ENCODE measurements around the gene AUTS2.
A peak's percentile ranks its signal among the peaks of the same experiment; 100 is the strongest.

Gene AUTS2

DNA sequence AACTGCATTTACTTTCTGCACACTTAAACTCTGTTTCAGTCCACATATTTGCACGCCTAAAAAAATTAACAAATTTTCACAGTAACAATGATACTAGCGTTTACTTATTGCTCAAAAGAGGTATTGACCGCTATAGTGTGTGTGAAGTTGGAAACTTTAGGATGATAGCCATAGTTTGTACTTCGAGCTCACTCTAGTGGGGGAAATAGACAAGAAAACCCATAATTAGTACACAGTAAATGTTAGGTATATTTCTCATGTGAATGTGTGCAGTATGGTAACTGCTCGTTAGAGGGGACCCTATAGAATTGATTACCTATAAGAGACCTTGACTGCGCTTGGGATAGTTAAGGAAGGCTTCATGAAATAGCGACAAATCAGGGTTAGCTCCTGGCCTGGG lies 238.4 kb downstream of the AUTS2 start:
- no peak for TF ChIP-seq CTCF (conservative IDR thresholded peaks at IDR 0.05; ENCODE audit: low read length)
- DNase-seq (ENCODE audit: low read depth), result no peak
- no peak overlapping the region for H3K4me3 ChIP-seq (ENCODE audit: low read length)

DNA sequence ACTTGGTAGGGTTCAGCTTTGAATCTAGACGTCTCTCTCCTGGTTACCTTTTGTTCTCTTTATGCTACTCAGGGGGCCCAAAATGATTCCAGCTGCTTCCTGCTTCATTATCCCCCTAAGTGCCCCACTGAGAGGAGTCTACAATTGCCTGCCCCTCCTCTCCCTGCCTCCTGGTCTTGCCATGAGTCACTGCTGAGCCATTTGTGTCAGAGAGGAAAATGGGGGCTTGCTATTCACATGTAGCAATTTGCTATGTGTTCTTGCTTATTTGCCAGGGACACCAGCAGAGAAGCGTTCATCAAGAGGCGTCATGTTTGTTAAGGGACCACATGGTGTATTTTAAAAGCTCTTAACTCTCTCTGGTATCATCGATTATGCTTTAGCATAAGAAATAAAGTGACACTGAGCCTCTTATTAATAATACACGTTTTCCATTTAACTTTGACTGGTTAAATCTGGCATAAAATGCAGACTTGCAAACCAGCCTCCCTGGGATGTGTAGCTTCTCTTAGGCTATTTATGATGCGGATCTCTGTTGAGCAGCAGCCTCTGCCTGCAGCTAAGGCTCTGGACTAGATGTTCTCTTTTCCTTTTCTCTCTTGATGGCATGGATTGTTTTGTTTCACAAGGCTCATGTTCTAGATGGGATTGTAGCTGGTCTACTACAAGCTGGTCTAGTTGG lies 239.3 kb downstream of the AUTS2 start:
- peak; percentile 44 for DNase-seq (ENCODE audit: low read depth)
- H3K4me3 ChIP-seq (ENCODE audit: low read length), result no peak overlapping the region
- TF ChIP-seq CTCF (conservative IDR thresholded peaks at IDR 0.05; ENCODE audit: low read length), result no peak

GRCh38 chr7:69839782-69840181 lies 241.5 kb downstream of the AUTS2 start:
- no peak for TF ChIP-seq CTCF (conservative IDR thresholded peaks at IDR 0.05; ENCODE audit: low read length)
- DNase-seq (ENCODE audit: low read depth), result no peak
- H3K4me3 ChIP-seq (ENCODE audit: low read length), result no peak overlapping the region

DNA sequence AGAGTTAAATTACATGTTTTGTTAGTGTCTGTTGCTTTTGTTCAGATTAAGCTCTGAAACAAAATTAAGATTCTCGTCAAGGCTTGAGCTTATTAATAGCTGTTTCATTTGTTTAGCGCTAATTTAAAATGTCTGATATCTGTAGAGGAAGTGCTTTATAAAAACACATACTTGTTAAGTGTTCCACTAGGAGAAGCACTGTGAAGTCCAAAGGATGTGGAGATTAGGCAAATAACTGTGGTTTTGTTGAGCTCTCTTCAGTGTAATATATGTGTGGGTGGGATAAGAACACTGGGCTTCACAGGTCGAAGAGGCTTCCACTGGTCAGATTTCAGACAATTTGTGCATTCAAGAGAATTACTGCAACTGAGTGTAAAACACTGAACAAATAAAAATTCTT lies 242.0 kb downstream of the AUTS2 start:
- no peak for DNase-seq (ENCODE audit: low read depth)
- TF ChIP-seq CTCF (conservative IDR thresholded peaks at IDR 0.05; ENCODE audit: low read length), result no peak
- no peak overlapping the region for H3K4me3 ChIP-seq (ENCODE audit: low read length)

DNA sequence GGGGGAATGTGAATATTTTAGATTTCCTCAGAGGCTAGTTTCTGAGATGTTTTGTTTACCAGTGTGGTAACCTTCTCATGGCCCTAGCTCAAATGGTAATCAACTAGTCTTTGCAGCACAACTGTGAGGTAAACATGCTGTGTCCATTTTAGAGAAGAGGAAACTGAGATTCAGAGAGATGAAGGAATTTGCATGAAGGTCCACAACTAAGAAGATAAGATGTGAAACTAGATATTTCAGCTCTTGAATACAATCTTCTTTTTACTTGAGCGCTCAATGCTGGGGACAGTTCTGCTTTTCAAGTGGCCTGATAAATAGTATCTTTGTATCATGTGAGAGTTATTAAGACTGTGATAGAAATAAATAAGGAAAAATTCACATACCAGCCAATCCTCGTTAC lies 245.4 kb downstream of the AUTS2 start:
- TF ChIP-seq CTCF (conservative IDR thresholded peaks at IDR 0.05; ENCODE audit: low read length), result no peak
- H3K4me3 ChIP-seq (ENCODE audit: low read length), result no peak overlapping the region
- no peak for DNase-seq (ENCODE audit: low read depth)

DNA sequence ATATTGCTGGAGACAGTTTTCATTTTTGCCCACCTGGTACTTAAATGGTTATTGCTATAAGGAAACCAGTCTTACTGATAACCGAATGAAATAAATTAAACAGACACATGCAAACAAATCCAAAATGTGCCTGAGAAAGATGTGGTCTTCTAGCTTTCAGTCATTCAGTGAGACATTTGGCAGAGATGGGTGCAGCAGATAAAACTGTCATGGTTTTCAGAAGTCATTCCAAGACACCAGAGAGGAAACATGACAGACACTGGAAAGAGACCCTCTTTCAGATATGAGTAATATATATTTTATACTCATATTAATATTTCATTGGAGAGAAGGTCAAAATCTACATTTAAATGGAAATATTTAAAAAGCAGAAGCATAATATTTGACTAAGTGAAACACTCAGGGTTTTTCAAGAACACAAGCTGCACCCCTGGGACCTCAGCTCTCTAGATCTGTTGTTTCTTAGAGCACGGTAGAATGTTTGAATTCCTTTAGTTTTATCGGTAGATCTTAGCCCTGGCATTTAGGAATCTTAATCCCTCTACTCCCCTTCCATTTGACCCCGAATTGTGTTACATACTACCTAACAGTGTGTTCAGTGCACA lies 246.1 kb downstream of the AUTS2 start:
- no peak for TF ChIP-seq CTCF (conservative IDR thresholded peaks at IDR 0.05; ENCODE audit: low read length)
- no peak overlapping the region for H3K4me3 ChIP-seq (ENCODE audit: low read length)
- no peak for DNase-seq (ENCODE audit: low read depth)

All from AG10803 (cell line).